ENCODE results near the gene ZNF385D. TPM values are rescaled to one million over a fixed set of nuclear protein-coding genes. Genes with fewer than 3 reads are reported as not detected.

The ZNF385D gene
- total RNA-seq, 2 donors from 2014 or later = 1.5 to 2.6 TPM

GRCh38 chr3:21433751-21434150 lies 317.3 kb downstream of the ZNF385D start:
- Histone ChIP-seq H3K9ac (ENCODE audit: low read depth in 2 of 2, low read length in 2 of 2) (no peak overlapping the region), H3K4me1 (no peaks in the 10 kb centered on the region), H3K27me3 (no peaks in the 10 kb centered on the region), H3K36me3 (no peaks in the 10 kb centered on the region), H3K4me3 (no peak overlapping the region), H3K27ac (no peak overlapping the region), H3K9me3 (no peaks in the 10 kb centered on the region)
- TF ChIP-seq CTCF (IDR thresholded peaks at IDR 0.05) = no peak
- no peak for DNase-seq
- intact Hi-C loops (cut with DNase I) = no loop called here

- H3K4me1 ChIP-seq = no peaks in the 10 kb centered on the region
- H3K36me3 ChIP-seq = no peaks in the 10 kb centered on the region
- no peak overlapping the region for H3K9ac ChIP-seq (ENCODE audit: low read depth in 2 of 2, low read length in 2 of 2)
- intact Hi-C loops (cut with DNase I) = no loop called here
- H3K4me3 ChIP-seq = no peak overlapping the region
- DNase-seq = no peak
- H3K27me3 ChIP-seq = no peaks in the 10 kb centered on the region
- TF ChIP-seq CTCF (IDR thresholded peaks at IDR 0.05) = no peak
- H3K27ac ChIP-seq = no peak overlapping the region
- H3K9me3 ChIP-seq = no peaks in the 10 kb centered on the region
Measured at GRCh38 chr3:21426920-21427319, 324.1 kb downstream of the ZNF385D start.

GRCh38 chr3:21425715-21426114 lies 325.3 kb downstream of the ZNF385D start:
- intact Hi-C loops (cut with DNase I) = no loop called here
- Histone ChIP-seq H3K27ac (no peak overlapping the region), H3K4me3 (no peak overlapping the region), H3K9me3 (no peaks in the 10 kb centered on the region), H3K9ac (ENCODE audit: low read depth in 2 of 2, low read length in 2 of 2) (no peak overlapping the region), H3K36me3 (no peaks in the 10 kb centered on the region), H3K27me3 (no peaks in the 10 kb centered on the region), H3K4me1 (no peaks in the 10 kb centered on the region)
- TF ChIP-seq CTCF (IDR thresholded peaks at IDR 0.05) = no peak
- no peak for DNase-seq

- no peaks in the 10 kb centered on the region for H3K36me3 ChIP-seq
- H3K27me3 ChIP-seq = no peaks in the 10 kb centered on the region
- intact Hi-C loops (cut with DNase I) = no loop called here
- no peak overlapping the region for H3K4me3 ChIP-seq
- no peak for DNase-seq
- H3K4me1 ChIP-seq = no peaks in the 10 kb centered on the region
- no peak overlapping the region for H3K27ac ChIP-seq
- H3K9ac ChIP-seq (ENCODE audit: low read depth in 2 of 2, low read length in 2 of 2) = no peak overlapping the region
- no peaks in the 10 kb centered on the region for H3K9me3 ChIP-seq
- TF ChIP-seq CTCF (IDR thresholded peaks at IDR 0.05) = no peak
Measured at GRCh38 chr3:21421096-21421495, 329.9 kb downstream of the ZNF385D start.

- no peaks in the 10 kb centered on the region for H3K9me3 ChIP-seq
- H3K9ac ChIP-seq (ENCODE audit: low read depth in 2 of 2, low read length in 2 of 2) = no peak overlapping the region
- no peak overlapping the region for H3K4me3 ChIP-seq
- no peak for DNase-seq
- H3K36me3 ChIP-seq = no peaks in the 10 kb centered on the region
- H3K27me3 ChIP-seq = no peaks in the 10 kb centered on the region
- H3K27ac ChIP-seq = no peak overlapping the region
- intact Hi-C loops (cut with DNase I) = no loop called here
- TF ChIP-seq CTCF (IDR thresholded peaks at IDR 0.05) = no peak
- no peaks in the 10 kb centered on the region for H3K4me1 ChIP-seq
Measured at GRCh38 chr3:21417991-21418390, 333.0 kb downstream of the ZNF385D start.

- Histone ChIP-seq H3K4me3 (no peak overlapping the region), H3K9ac (ENCODE audit: low read depth in 2 of 2, low read length in 2 of 2) (no peak overlapping the region), H3K36me3 (no peaks in the 10 kb centered on the region), H3K9me3 (no peaks in the 10 kb centered on the region), H3K27me3 (no peaks in the 10 kb centered on the region), H3K27ac (no peak overlapping the region), H3K4me1 (no peaks in the 10 kb centered on the region)
- TF ChIP-seq CTCF (IDR thresholded peaks at IDR 0.05) = no peak
- DNase-seq = no peak
- intact Hi-C loops (cut with DNase I) = no loop called here
Measured at GRCh38 chr3:21414506-21414905, 336.5 kb downstream of the ZNF385D start.

Measured in colonic mucosa (tissue), 4 donors.